GM12865 (cell line): ENCODE data around the gene CFI.

Source experiments
- DNase-seq: peaks from one replicate; pipeline ENCODE4 v3.0.0; 2010; ENCODE audit warnings: low read depth
- H3K4me3 ChIP-seq: 2 replicates; pipeline ENCODE4 v1.5.1; 2011; ENCODE audit warnings: mild to moderate bottlenecking, low read depth, low read length, control low read depth
- TF ChIP-seq, protein P1 (sequence below): IDR thresholded peaks from 2 replicates; pipeline ENCODE4 v1.5.1; 2011; ENCODE audit warnings: low read length, control low read depth, low read depth, inconsistent platforms; ENCODE audit not compliant: insufficient read depth; ENCODE audit errors: missing control alignments

The CFI gene

DNA sequence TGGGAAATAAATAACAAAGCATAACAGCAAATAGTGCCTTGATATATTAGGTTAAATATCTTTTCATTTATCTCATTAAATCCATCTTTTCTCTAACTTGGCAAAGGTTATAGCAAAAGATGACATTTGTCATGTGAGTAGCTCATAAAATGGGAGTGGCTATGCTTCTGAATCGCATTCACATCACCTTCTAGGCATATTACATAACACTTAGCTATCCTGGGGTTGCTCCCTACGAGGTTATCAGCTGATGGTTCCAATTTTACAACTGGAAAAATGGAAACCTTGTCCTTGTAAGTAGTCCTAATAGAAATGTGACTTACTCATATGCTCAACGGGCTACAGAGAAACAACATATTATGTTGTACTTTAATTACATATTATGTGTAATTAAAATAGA, 88.3 kb downstream of the CFI start:
- DNase-seq = no peak
- no peak overlapping the region for H3K4me3 ChIP-seq
- TF ChIP-seq, protein P1, sequence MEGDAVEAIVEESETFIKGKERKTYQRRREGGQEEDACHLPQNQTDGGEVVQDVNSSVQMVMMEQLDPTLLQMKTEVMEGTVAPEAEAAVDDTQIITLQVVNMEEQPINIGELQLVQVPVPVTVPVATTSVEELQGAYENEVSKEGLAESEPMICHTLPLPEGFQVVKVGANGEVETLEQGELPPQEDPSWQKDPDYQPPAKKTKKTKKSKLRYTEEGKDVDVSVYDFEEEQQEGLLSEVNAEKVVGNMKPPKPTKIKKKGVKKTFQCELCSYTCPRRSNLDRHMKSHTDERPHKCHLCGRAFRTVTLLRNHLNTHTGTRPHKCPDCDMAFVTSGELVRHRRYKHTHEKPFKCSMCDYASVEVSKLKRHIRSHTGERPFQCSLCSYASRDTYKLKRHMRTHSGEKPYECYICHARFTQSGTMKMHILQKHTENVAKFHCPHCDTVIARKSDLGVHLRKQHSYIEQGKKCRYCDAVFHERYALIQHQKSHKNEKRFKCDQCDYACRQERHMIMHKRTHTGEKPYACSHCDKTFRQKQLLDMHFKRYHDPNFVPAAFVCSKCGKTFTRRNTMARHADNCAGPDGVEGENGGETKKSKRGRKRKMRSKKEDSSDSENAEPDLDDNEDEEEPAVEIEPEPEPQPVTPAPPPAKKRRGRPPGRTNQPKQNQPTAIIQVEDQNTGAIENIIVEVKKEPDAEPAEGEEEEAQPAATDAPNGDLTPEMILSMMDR = no peak

GRCh38 chr4:109708990-109709389, 92.8 kb downstream of the CFI start:
- no peak overlapping the region for H3K4me3 ChIP-seq
- TF ChIP-seq, protein P1 = no peak
- DNase-seq = peak; percentile 59

GRCh38 chr4:109708435-109708834, 93.4 kb downstream of the CFI start:
- DNase-seq = no peak
- H3K4me3 ChIP-seq = no peak overlapping the region
- TF ChIP-seq, protein P1 = no peak

DNA sequence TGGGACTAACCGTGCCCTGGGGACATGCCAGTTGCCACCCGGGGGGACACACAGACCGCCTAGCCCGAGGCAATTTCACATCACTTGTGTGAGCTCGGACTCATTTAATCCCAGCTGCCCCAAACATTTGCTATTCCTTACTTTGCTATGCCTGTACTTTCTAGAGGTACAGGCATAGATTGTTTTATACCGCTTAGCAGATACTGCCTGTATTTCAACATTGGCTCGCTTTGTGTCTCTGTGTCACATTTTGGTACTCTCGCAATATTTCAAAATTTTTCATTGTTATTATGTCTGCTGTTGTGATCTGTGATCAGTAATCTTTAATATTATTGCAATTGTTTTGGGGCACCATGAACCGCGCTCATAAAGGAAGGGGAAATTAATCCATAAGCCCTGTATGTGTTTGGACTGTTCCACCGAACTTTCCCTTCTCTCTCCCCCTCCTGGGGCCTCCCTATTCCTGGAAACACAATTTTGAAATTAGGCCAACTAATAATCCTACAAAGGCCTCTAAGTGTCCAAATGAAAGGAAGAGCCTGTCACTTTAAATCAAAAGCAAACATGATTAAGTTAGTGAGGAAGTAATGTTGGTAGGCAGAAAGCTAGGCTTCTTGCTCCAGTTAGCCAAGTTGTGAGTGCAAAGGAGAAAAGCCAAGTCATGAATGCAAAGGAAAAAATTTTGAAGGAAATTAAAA, 98.0 kb downstream of the CFI start:
- TF ChIP-seq, protein P1 = no peak
- no peak for DNase-seq
- H3K4me3 ChIP-seq = peak overlapping the region; percentile 74

DNA sequence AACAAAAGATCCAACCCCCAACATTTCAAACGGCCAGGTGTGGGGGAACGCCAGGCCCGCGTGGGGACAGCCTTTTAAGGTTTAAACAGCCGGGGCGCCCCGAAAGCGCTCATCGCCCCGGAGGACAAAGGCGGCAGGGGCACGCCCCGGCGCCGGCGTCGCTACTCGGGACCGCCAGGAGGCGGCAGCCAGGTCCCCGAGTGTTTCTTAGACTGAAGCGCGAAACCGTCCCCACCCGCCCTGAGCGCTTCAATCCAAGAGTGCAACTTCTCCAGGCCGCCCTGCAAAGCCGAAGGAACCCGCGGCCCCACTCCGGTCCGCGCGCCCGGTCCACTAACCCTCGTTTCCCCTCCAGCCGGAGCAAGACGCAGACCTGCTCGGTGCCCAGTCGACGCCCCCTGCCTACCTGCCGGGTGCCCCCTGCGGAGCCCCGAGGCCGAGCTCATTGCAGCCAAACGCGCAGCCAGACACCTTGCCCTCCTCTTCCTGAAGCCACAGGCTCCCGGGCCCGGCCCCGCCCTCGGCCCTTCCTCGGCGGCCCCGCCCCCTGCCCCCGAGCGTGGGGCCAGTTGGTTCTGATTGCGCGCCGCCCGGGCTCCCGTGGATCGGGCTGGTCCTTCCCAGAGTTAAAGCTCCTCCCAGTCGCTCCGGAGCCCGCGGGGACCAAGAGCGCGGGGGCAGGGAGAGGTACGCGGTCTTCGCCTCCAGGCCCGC, 98.7 kb downstream of the CFI start, which contains the start of gene CASP6:
TSS of gene CASP6 (minus strand) at position 496 of the 714 bp plus-strand sequence. CDS start at position 446, 50 bp downstream.
- DNase-seq = peak; percentile 73
- H3K4me3 ChIP-seq = peak within 1 kb of the TSS; percentile 74
- TF ChIP-seq, protein P1 = peak; percentile 74

DNA sequence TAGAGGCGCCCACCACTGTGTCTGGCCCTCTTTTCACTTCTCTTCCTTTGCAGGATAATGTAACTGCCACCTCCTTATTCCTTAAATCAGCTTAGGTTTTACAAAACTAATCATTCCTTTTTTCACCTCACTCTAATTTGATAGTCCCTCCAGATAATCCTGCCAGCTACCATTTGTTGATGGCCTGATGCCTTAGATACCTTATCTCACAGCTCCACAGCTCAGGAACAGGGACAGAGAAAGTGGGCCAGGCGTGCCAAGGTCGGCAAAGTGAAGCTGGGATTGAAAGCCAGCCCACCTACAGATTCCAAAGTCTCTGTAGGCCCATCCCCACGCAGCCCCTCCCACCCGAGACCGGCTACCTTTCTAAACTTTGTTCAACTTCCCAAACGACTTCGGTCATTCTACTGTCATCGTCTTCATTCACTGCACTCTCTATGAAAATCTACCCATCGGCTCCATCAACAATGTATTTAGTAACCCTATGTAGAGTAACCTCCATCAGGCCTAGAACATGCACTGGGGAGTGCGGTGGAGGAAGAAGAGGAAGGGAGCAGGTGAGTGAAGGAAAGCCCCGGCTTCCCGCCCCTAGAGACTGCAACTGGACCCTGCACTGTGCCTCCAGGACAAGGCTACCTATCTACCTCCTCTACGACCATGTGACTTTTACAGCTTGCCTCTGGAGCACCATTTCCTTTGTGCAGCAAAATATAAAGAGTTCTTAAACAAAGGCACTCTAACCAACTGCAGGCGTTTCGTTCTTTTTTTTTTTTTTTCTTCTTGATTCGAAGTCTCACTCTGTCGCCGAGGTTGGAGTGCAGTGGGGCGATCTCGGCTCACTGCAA, 100.0 kb downstream of the CFI start:
- peak overlapping the region; percentile 74 for H3K4me3 ChIP-seq
- TF ChIP-seq, protein P1 = no peak
- DNase-seq = peak; percentile 41
